ENCODE results near the gene DNAH14. TPM values are rescaled to one million over a fixed set of nuclear protein-coding genes. Genes with fewer than 3 reads are reported as not detected.

The DNAH14 gene
- total and polyA plus RNA-seq, 9 of the 15 experiments (the other 6 are each of a cell fraction or from before 2014, with no cell fraction given), result 58.4 to 142 (median 98.4) TPM

DNA sequence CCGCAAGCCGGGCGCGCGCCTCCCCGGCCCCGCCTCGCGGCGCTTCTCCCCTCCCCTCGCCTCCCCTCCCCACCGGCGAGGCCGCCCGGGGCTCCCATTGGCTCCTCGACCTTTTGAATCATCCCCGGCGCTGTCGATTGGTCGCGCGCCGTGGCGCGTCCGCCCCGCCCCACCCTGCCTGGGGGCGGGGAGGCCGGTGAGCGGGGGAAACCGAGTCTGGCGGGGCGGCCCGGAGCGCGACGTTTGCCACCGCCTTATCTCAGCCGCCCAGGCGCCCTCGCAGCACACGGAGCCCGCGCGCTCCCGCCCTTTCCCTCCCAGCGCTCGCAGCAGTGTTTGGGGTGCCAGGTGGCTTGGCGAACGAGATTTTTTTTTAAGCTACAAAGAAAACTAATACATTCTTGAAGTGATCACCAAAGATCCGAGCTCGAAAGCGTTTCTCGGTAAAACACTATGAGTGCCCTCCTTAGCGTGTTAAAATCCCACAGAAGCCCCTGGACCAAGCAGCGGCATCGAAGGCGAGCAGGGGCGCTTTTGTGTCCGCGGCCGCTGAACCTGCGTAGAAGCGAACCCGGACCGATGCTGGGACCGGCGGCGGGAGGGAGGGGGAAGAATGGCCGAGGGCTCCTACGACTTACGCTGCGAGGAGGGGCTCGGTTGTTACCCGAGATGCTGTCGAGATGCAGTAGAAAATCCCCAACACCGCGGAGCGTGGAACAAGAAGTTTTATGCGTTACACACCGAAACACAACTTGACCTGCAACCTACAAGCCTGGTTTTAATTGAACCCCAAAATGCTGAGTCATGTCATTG is 498.8 kb downstream of the DNAH14 start (continued):
- TF ChIP-seq, protein P1, sequence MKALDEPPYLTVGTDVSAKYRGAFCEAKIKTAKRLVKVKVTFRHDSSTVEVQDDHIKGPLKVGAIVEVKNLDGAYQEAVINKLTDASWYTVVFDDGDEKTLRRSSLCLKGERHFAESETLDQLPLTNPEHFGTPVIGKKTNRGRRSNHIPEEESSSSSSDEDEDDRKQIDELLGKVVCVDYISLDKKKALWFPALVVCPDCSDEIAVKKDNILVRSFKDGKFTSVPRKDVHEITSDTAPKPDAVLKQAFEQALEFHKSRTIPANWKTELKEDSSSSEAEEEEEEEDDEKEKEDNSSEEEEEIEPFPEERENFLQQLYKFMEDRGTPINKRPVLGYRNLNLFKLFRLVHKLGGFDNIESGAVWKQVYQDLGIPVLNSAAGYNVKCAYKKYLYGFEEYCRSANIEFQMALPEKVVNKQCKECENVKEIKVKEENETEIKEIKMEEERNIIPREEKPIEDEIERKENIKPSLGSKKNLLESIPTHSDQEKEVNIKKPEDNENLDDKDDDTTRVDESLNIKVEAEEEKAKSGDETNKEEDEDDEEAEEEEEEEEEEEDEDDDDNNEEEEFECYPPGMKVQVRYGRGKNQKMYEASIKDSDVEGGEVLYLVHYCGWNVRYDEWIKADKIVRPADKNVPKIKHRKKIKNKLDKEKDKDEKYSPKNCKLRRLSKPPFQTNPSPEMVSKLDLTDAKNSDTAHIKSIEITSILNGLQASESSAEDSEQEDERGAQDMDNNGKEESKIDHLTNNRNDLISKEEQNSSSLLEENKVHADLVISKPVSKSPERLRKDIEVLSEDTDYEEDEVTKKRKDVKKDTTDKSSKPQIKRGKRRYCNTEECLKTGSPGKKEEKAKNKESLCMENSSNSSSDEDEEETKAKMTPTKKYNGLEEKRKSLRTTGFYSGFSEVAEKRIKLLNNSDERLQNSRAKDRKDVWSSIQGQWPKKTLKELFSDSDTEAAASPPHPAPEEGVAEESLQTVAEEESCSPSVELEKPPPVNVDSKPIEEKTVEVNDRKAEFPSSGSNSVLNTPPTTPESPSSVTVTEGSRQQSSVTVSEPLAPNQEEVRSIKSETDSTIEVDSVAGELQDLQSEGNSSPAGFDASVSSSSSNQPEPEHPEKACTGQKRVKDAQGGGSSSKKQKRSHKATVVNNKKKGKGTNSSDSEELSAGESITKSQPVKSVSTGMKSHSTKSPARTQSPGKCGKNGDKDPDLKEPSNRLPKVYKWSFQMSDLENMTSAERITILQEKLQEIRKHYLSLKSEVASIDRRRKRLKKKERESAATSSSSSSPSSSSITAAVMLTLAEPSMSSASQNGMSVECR (CRISPR knock-in tag; IDR thresholded peaks at IDR 0.05), result peak; percentile 55; the same call in 1 of the 2 replicates
- no peak for TF ChIP-seq PRPF4 (IDR thresholded peaks at IDR 0.05; ENCODE audit: insufficient read depth, low read depth, low read length, poor library complexity, severe bottlenecking)
- TF ChIP-seq ZNF41 (CRISPR knock-in tag; conservative IDR thresholded peaks at IDR 0.05), result no peak; the same call in 1 of the 2 replicates
- TF ChIP-seq, protein P2, sequence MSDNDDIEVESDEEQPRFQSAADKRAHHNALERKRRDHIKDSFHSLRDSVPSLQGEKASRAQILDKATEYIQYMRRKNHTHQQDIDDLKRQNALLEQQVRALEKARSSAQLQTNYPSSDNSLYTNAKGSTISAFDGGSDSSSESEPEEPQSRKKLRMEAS (CRISPR knock-in tag; IDR thresholded peaks at IDR 0.05), result peak; percentile 92
- TF ChIP-seq, protein P3, sequence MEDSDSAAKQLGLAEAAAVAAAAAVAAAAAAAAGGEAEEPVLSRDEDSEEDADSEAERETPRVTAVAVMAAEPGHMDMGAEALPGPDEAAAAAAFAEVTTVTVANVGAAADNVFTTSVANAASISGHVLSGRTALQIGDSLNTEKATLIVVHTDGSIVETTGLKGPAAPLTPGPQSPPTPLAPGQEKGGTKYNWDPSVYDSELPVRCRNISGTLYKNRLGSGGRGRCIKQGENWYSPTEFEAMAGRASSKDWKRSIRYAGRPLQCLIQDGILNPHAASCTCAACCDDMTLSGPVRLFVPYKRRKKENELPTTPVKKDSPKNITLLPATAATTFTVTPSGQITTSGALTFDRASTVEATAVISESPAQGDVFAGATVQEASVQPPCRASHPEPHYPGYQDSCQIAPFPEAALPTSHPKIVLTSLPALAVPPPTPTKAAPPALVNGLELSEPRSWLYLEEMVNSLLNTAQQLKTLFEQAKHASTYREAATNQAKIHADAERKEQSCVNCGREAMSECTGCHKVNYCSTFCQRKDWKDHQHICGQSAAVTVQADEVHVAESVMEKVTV (CRISPR knock-in tag; IDR thresholded peaks at IDR 0.05), result no peak
- TF ChIP-seq, protein P4, sequence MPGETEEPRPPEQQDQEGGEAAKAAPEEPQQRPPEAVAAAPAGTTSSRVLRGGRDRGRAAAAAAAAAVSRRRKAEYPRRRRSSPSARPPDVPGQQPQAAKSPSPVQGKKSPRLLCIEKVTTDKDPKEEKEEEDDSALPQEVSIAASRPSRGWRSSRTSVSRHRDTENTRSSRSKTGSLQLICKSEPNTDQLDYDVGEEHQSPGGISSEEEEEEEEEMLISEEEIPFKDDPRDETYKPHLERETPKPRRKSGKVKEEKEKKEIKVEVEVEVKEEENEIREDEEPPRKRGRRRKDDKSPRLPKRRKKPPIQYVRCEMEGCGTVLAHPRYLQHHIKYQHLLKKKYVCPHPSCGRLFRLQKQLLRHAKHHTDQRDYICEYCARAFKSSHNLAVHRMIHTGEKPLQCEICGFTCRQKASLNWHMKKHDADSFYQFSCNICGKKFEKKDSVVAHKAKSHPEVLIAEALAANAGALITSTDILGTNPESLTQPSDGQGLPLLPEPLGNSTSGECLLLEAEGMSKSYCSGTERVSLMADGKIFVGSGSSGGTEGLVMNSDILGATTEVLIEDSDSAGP (CRISPR knock-in tag; IDR thresholded peaks at IDR 0.05), result peak; percentile 62; the same call in 1 of the 2 replicates
- TF ChIP-seq SETDB1 (IDR thresholded peaks at IDR 0.05; ENCODE audit: low read length), result no peak
- TF ChIP-seq, protein P5, sequence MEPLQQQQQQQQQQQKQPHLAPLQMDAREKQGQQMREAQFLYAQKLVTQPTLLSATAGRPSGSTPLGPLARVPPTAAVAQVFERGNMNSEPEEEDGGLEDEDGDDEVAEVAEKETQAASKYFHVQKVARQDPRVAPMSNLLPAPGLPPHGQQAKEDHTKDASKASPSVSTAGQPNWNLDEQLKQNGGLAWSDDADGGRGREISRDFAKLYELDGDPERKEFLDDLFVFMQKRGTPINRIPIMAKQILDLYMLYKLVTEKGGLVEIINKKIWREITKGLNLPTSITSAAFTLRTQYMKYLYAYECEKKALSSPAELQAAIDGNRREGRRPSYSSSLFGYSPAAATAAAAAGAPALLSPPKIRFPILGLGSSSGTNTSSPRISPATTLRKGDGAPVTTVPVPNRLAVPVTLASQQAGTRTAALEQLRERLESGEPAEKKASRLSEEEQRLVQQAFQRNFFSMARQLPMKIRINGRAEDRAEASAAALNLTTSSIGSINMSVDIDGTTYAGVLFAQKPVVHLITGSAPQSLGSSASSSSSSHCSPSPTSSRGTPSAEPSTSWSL (CRISPR knock-in tag; IDR thresholded peaks at IDR 0.05; ENCODE audit: borderline replicate concordance), result no peak
- TF ChIP-seq GTF2F1 (IDR thresholded peaks at IDR 0.05; ENCODE audit: low read depth, low read length), result peak; percentile 35; the same call in 1 of the 2 replicates
- peak; percentile 79 for TF ChIP-seq MYC (IDR thresholded peaks at IDR 0.05; ENCODE audit: low read depth, low read length)
- TF ChIP-seq MYC (CRISPR knock-in tag; IDR thresholded peaks at IDR 0.05; ENCODE audit: borderline replicate concordance, low read depth), result no peak; the same call in 1 of the 2 replicates
- TF ChIP-seq RNF2 (IDR thresholded peaks at IDR 0.05), result peak; percentile 35
- peak; percentile 99 for TF ChIP-seq BACH1 (tag; IDR thresholded peaks at IDR 0.05)
- TF ChIP-seq TRIM24 (IDR thresholded peaks at IDR 0.05), result peak; percentile 40 to 47; a peak in 2 of 4 replicates
- peak in 1 of 2 experiments; percentile 47; a peak in 1 of 3 replicates for TF ChIP-seq CBX3 (IDR thresholded peaks at IDR 0.05; ENCODE audit: borderline replicate concordance in 1 of 2, low read length in 2 of 2)
- no peak for TF ChIP-seq POLR3G (IDR thresholded peaks at IDR 0.05; ENCODE audit: extremely low read depth, insufficient read length, insufficient replicate concordance)

Measured in K562 (cell line).